Right lobe of liver (tissue), 4 donors: ENCODE measurements around the gene LMOD3.

Experiments used
- POLR2A ChIP-seq: fragments of 450-650 bp; IDR thresholded peaks from one replicate; pipeline ENCODE4 v1.6.1; 2017; ENCODE audit warnings: antibody characterized with exemption, mild to moderate bottlenecking
- TF ChIP-seq, protein P1 (sequence below), 4 donors: fragments of 200-600 bp in 3 of 4; fragments of 450-650 bp in 1 of 4; IDR thresholded peaks; one replicate each; pipeline versions ENCODE4 v1.5.1 to v1.8.0; 2016 to 2022; ENCODE audit warnings: antibody characterized with exemption in 4 of 4, mild to moderate bottlenecking in 2 of 4
- donor health status: DM: no; HTN: no; CAD: no.
- donor health status: DM: no; HTN: no; CAD: no.
- donor health status: DM: no; HTN: yes; CAD: no.

DNA sequence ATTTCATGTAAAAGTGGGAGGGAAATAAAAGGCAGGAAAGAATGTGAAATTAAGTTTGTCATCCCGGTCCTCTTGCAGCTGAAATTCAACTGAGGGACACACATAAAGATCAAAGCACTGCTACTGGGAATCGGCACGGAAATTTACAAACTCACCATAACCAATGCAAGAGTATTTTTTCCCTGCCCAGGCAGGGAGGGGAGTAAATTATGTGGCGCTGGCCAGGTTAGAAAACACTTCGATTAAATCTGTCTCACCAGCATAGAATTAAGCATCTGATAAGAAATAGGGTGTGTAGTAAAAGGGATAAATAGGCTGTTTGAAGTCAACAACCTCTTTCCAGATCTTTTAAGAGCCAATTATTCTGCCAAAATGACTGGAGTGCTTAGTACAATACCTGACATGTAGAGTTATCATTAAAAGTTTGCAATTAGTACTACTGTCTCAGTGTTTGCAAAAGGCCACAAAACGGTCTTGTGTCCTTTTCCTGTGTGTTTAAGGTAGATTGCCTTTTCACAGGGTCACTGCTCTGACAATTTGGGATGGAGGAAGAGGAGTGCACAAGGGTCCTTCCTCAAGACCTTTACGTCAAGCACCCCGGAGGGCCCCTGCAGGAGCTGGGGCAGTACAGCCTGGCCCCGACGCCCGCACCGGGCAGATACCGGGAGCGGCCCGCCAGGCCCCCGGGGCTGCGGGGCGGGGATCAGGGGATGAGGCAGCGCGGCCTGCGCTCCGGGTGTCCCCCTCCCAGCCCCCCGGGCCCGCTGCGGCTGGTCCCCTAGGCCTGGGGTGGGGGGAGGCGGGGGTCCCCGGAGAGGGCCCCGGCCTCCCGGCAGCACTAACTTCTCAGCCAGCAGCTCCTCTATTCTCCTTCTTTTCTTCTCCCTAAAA lies 42.9 kb downstream of the LMOD3 start:
- TF ChIP-seq, protein P1, sequence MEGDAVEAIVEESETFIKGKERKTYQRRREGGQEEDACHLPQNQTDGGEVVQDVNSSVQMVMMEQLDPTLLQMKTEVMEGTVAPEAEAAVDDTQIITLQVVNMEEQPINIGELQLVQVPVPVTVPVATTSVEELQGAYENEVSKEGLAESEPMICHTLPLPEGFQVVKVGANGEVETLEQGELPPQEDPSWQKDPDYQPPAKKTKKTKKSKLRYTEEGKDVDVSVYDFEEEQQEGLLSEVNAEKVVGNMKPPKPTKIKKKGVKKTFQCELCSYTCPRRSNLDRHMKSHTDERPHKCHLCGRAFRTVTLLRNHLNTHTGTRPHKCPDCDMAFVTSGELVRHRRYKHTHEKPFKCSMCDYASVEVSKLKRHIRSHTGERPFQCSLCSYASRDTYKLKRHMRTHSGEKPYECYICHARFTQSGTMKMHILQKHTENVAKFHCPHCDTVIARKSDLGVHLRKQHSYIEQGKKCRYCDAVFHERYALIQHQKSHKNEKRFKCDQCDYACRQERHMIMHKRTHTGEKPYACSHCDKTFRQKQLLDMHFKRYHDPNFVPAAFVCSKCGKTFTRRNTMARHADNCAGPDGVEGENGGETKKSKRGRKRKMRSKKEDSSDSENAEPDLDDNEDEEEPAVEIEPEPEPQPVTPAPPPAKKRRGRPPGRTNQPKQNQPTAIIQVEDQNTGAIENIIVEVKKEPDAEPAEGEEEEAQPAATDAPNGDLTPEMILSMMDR (IDR thresholded peaks at IDR 0.05): no peak
- TF ChIP-seq POLR2A: no peak
